ENCODE measurements around the gene FAM8A1.

The FAM8A1 gene

DNA sequence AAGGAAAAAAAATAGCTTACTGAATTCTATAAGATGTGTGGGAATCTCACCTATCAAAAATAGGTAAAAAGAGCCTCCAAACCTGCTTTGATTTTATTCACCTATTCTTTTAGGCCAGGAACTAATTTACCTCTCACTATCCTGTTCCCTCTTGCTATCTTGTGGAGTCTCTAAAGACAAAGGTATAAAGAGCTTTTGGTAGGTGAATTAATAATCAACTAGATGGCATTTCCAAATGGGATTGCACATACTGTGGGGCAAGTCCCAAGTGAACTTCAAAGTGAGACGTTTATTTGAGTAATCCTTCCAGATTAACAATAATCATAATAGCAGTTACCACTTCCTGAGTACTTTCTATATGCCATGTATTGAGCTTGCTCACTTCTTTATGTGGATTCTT lies 2.8 kb downstream of the FAM8A1 start:
- no peak for DNase-seq (ENCODE audit: low spot score)

DNA sequence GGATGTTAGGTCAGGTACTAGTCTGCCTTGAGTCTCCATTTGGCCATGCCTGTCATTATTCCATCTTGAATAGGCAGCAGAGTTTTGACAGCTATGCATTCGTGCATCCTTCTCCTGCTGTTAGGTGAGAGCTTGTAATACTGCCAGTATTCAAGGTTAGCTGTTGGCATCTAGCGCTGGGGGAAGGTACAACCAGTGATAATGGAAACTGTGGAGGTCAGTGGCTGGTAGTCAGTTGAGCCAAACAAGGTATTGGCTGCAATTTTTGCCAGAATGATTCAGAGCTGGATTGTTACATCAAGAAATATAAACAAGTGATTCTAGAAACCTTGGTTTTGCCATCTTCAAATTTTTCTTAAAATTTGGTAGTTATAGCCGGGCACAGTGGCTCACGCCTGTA lies 6.5 kb downstream of the FAM8A1 start:
- DNase-seq (ENCODE audit: low spot score), result no peak

DNA sequence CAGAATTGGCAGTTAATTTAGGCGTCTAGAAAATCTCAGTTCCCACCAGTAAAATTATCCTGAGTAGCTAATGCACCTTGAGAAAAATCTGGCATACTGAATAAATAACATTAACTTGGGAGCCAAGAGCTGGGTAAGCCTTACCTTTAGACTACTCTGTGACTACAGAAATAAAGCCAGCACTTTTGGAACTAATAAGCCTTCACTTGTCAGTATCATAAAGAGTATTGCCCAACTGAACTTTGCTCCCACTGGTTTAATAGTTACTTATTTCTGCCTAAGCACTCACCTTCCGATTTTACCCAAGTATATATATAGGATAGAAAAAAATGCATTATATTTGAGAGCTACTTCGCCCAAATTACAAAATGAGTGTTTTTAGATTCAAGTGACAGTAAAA lies 10.7 kb downstream of the FAM8A1 start:
- DNase-seq (ENCODE audit: low spot score), result no peak

DNA sequence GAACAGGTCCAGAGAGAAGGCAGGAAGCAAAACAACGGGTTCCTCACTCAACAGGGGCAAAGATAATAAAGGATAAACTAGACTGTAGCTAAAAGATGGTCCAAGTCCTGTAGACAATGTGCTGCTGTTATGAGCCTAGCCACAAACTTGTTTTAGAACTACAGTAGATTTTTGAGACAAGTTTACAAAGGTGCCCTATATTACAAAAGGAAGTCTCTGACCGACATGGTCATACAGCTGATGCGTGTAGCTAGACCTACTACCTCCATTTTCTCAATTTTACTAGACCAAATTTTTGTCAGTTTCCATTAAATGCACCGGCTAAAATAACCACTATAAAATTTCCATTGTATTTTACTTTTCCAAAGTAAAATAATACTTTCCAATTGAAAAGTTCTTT lies 11.9 kb downstream of the FAM8A1 start:
- no peak for DNase-seq (ENCODE audit: low spot score)

DNA sequence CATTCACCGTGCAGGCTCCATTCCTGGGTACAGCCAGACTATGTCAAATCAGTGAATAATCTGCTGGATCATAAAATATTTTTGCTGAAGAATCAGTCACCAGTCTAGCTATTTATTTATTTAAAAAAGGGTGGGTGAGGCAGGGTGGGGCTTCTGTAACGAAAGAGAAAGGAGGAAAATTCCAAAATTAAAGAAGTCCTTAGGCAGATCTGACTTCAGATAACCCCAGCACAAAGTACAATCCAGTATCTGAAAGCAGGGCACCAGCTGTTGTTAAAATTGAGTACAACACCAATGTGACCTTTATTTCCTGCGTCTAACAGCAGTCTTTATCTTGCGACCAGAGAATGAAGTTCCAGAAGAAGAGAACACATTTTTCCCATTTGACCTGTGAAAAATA lies 15.7 kb downstream of the FAM8A1 start:
- DNase-seq (ENCODE audit: low spot score), result no peak

DNA sequence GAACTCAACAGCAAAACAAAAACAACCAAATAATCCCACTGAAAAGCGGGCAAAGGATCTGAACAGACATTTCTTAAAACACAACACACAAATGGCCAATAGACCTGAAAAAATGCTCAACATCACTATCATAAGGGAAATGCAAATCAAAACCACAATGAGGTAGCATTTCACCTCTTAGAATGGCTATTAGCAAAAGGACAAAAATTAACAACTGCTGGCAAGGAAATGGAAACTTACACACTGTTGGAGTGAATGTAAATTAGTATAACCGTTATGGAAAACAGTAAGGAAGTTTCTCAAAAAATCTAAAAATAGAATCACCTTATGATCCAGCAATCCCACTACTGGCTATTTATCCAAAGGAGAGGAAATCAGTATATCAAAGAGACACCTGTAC lies 20.9 kb downstream of the FAM8A1 start:
- DNase-seq (ENCODE audit: low spot score), result no peak

DNA sequence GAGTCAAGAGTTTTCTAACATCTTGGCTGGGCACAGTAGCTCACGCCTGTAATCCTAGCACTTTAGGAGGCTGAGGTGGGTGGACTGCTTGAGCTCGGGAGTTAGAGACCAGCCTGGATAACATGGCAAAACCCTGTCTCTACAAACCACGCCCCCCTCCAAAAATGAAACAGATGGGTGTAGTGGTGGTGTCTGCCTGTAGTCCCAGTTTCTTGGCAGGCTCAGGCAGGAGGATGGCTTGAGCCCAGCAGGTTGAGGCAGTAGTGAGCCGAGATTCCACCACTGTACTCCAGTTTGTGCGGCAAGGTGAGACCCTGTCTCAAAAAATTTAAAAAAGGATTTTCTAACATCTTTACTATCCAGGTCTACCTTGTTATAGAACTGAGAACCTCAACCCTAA lies 22.0 kb downstream of the FAM8A1 start:
- no peak for DNase-seq (ENCODE audit: low spot score)

DNA sequence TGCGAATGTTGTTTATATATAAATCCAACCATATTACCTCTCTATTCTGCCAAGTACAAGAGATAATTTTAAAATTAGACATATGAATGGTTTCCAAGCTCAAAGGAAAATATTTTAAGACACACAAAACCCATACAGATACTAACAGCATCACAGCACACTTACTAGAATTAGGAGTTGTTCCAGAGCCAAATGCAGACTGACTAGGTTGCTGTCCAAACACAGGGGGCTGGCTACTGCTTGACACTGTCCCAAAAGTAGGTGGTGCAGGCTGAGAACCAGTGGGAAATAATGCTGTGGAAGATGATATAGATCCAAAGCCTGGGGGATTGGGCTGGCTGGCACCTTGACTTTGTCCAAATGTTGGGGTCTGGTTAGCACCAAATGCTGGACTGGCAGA lies 24.3 kb downstream of the FAM8A1 start:
- DNase-seq (ENCODE audit: low spot score), result no peak

DNA sequence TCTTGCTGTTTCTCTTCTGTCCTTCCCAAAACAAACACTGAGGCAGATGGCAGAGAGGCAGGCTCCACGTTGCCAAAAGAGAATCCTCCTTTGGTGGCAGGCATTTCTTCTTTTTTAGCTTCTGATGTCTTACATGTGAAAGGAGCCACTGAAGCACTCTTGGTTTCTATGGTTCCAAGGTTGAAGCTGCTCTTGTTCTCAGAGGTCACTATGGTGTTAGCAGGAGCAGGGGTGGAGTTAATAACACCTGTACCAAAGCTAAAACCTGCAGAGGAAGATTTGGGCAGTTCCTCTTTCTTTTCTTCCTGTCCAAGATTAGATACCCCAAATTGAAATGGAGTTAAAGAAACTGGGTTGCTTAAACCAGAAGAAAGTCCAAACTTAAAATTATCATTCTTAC lies 28.8 kb downstream of the FAM8A1 start:
- no peak for DNase-seq (ENCODE audit: low spot score)

DNA sequence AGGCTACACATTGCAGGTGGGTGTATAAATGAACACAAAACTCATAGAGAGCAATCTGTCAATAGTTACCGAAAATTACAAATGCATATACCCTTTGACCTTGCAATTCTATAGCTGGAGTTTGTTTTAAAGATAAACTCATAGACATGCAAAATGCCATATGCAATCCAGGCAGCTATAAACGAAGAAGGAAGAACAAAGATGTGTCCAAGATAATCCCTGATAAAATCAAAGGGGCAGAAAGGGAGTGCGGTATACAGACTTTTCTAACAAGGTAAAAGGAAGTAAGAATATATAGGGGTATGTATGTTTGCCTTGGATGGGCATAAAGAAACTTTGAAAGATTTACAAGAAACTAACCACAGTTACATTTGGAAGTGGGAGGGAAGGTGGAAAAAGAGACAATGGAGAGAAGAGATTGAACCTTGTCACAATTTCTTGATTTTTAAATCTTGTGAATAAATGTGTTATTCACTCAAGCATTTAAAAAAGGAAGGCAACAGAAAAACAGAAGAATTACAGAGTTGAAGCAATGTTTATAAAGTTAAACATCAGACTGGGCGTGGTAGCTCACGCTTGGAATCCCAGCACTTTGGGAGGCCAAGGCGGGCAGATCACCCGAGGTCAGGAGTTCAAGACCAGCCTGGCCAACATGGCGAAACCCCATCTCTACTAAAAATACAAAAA lies 29.9 kb downstream of the FAM8A1 start:
- no peak for DNase-seq (ENCODE audit: low spot score)

DNA sequence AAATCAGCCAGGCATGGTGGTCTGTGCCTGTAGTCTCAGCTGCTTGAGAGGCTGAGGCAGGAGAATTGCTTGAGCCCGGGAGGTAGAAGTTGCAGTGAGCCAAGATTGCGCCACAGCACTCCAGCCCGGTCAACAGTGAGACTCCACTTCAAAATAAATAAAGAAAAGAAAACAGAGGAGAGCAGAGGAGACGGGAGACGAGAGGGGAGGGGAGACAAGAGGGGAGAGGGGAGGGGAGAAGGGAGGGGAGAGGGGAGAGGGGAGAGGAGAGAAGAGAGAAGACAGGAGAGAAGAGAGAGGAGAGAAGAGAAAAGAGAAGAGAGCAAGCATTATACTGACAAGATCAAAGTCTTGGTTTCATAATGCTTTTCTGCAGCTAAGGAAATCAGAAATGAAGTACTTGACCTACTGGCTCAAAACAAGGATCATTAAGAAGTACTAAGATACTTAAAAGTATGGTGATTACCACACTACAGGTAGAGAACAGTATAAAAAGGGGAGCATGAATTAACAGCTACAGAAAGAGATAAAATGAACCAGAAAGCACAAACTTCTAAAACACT lies 30.5 kb downstream of the FAM8A1 start:
- no peak for DNase-seq (ENCODE audit: low spot score)

DNA sequence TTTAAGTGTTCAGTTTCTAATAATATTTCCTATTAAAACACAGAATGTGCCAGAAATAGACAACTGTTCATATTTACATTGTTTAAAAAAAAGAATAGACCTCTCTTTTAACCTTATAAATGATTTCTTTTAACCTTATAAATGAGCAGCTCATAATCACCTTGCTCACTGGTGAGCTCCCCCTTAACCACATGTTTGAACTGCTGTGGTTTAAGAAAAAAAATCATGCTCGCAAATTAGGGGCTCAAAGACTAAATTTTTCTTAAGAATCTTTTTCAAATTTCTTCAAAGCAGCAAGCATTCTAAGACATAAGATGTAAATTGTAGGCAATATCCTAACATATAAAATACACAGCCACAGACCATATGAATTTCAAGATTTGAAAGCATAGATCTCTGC lies 32.8 kb downstream of the FAM8A1 start:
- DNase-seq (ENCODE audit: low spot score), result no peak

DNA sequence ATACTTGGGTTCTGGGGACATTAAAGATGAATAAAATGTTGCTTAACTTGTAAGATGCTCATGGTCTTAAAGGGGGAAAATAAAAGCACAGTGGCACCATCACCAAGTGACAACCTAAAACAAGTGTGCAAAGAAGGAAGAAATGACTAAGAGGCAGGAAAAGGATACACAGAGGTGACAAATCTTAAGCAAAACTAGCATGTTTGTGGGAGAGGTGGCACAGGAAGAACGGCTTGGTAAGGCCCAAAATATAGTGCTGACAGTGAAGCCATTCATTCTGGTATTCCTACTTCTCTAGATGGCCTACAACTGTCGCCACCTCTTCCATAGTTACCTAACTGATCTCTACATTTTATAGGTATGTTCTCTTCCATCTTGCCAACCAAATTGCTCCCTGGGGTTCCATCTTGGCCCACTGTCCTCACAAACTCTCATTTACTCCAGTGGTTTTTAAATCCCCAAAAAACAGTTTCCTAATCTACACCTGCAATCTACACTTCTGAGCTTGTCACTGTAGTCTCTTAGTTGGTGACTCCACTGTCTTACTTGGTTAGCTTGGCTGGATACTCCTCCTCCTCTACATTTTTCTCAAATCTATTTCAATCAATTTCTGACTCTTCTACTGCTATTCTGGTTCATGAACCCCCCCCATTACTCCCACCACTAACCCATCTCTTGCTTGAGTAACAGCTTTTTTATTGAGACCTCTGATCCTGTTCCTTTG lies 33.5 kb downstream of the FAM8A1 start:
- DNase-seq (ENCODE audit: low spot score), result peak; percentile 22

DNA sequence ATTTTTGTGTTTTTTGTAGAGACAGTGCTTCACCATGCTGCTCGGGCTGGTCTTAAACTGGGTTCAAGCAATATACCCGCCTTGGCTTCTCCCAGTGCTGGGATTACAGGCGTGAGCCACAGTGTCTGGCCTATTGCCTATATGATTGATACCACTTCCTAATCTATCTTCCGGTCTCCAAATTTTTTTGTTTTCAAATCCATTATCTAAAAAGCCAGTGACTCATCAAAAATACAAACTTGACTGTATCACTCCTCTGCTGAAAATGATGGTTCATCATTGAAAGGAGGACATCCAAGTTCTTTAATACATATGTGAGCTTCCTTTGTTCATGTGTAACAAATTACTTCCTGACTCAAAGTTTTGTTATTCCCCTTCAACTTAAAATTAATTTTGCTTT lies 35.5 kb downstream of the FAM8A1 start:
- no peak for DNase-seq (ENCODE audit: low spot score)

DNA sequence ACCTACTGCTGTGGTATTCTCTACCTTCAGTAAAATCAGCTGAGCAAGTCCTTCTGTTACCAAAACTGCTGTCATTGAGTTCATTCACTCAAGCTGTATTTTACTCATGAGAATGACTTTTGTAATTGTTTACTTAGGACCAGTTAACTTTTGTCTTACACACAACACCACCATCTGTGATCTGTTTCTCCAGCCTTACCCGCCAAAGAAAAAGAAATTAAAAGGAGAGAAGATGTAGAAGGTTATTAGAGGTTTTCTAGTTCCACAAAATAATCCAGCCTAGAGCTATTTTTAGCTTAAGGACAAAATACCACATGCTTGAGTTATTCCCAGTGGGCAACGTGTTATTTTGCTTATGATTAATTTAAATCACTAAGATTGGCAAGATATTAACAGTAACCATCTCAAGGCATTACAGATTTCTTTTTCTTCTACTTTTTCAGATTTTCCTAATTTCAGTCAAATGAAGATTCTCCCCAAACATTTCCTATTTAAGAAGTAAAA lies 38.2 kb downstream of the FAM8A1 start:
- DNase-seq (ENCODE audit: low spot score), result no peak

DNA sequence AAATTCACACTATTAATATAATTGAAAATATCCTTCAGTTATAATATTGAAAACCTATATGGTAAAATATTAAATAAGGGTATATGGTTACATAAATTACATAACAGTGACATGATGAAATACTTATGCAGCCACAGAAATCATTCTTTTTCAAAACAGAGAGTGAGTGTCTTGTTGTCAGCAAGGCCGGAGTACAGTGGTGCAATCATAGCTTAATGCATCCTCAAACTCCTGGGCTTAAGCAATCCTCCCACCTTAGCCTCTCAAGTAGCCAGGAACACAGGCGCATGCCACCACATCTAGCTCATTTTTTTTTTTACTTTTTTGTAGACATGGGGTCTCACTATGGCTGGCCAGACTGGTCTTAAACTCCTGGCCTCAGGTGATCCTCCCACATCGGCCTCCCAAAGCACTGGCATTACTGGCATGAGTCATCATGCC lies 40.4 kb downstream of the FAM8A1 start:
- no peak for DNase-seq (ENCODE audit: low spot score)

DNA sequence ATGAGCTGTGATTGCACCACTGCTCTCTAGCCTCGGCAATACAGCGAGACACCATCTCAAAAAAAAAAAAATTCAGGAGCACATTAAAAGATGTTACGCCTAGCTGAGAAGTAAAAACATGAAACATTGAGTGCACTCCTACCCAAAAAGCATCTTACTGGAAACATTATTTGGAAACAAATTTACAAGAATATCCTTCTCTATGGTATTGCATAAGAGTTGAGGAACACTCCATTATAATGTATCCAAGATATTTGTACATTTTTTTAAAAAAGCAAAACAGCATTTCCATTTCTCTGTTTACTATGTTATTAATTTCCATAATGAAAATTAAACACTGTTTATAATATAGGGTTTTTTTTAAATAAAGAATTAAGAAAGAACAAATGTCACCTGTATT lies 48.6 kb downstream of the FAM8A1 start:
- DNase-seq (ENCODE audit: low spot score), result no peak

DNA sequence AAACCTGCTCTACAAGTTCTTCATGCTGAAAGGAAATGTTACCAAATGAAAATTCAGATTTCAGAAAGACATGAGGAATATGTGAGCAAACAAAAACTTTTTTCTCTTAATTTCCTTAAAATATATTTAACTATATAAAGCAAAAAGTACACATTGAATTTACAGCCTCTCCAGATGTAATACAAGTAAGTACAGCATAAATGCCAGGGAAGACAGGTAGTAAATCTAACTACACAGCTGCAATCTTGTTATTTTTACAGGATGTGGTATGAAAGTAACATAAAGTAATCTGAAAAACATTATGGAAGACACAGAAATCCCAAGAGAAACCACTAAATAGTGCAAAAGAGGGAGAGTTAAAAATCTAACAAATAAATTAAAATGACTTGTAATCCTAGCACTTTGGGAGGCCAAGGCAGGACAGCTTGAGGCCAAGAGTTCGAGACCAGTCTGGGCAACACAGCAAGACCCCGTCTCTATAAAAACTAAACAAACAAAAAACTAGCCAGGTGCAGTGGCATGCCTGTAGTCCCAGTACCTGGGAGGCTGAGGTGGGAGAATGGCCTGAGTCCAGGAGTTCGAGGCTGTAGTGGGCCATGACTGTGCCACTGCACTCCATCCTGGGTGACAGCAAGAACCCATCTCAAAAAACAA lies 50.7 kb downstream of the FAM8A1 start:
- no peak for DNase-seq (ENCODE audit: low spot score)

DNA sequence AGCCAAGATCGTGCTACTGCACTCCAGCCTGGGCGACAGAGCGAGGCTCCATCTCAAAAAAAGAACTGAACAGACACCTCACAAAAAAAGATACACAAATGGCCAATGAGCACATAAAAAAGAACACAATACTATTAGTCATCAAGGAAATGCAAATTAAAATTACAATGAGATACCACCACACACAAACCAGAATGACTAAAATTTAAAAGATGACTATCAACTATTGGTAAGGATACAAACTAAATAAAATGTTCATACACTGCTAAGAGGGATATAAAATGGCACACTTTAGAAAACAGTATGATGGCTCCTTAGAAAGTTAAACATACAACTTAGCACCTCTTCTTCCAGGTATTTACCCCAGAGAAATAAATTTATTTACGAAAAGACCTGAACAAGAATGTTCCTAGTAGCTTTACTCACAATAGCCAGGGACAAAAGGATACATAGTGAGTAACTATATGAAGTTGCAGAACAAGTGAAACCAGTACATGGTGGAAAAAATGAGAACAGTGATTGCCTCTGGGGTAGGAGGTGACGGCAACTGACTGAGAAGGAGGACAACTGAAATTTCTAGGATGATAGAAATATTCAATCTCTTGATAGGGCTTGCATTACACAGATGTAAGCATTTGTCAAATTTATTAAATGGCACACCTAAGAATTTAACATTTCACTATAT lies 53.2 kb downstream of the FAM8A1 start:
- DNase-seq (ENCODE audit: low spot score), result no peak

DNA sequence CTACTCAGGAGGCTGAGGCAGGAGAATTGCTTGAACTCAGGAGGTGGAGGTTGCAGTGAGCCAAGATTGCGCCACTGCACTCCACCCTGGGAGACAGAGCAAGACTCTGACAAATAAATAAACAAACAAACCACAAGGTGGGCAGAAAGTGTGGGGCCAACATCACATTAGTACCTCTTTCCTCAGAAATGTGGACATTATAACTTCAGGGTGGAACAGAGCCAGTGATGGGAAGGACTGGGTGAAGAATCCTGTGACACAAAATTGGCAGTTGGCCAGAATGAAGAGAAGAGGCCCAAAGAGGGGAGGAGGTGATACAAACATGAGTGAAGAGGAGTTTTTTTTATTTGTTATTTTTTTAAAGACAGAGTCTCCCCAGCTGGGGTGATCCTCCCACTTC lies 56.0 kb downstream of the FAM8A1 start:
- DNase-seq (ENCODE audit: low spot score), result no peak

DNA sequence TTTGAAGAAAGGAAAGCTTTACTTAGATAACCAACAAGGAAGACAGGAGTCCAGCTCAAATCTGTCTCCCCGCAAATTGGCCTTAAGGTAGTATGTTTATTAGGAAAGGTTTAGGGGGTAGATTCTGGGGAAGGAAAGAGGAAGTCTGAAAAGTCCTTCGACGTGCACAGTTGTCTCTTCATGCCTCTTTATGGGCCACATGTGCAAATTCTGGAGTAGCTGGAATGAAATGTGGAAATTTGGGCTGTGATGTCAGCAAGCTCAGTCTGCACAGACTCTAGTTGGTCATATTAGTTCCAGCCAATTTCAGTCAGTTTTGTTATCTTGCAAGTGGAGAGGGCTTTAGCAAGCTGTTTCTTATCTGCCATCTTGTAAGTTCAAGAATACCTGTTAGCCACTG lies 56.5 kb downstream of the FAM8A1 start:
- DNase-seq (ENCODE audit: low spot score), result no peak
